CD4-positive, alpha-beta memory T cell (primary cell): ENCODE results near the gene FASN. TPM values are rescaled to one million over a fixed set of nuclear protein-coding genes. Genes with fewer than 3 reads are reported as not detected.

Experiments
- CTCF ChIA-PET: fragments of 350-600 bp; sonication (Branson Sonifier 250); formaldehyde crosslinking; loops from one replicate; lab custom pipeline; 2021; ENCODE audit warnings: inconsistent platforms; ENCODE audit not compliant: partially characterized antibody; lab: Charles Lee
- POLR2A ChIA-PET: fragments of 350-600 bp; sonication (Branson Sonifier 250); formaldehyde crosslinking; loops from one replicate; lab custom pipeline; 2021; ENCODE audit not compliant: partially characterized antibody; lab: Charles Lee
- DNase-seq, 5 donors: peaks; one replicate each; pipeline versions ENCODE4 v3.0.0 to v3.0.0-alpha.2; 2020 to 2022; ENCODE audit warnings: mixed read lengths in 1 of 5
- H3K27ac ChIP-seq: one replicate; pipeline ENCODE4 v1.7.0; 2013; ENCODE audit warnings: low read depth, low read length
- H3K27me3 ChIP-seq: 2 replicates; pipeline ENCODE4 v1.7.0; 2013; ENCODE audit warnings: mild to moderate bottlenecking, low read length, moderate library complexity; ENCODE audit not compliant: insufficient read depth
- H3K36me3 ChIP-seq: 2 replicates; pipeline ENCODE4 v1.7.0; 2013; ENCODE audit warnings: mild to moderate bottlenecking, low read length, moderate library complexity; ENCODE audit not compliant: insufficient read depth
- H3K4me1 ChIP-seq: 2 replicates; pipeline ENCODE4 v1.7.0; 2013; ENCODE audit warnings: mild to moderate bottlenecking, low read length, moderate library complexity; ENCODE audit not compliant: insufficient read depth
- H3K4me3 ChIP-seq, 2 donors: one replicate each; pipeline ENCODE4 v1.7.0; 2013; ENCODE audit warnings: low read length in 2 of 2, mild to moderate bottlenecking in 1 of 2
- H3K9me3 ChIP-seq, 2 donors: one replicate each; pipeline ENCODE4 v1.7.0; 2013; ENCODE audit warnings: low read length in 2 of 2, control low read depth in 1 of 2; ENCODE audit not compliant: control insufficient read depth in 1 of 2
- H3K27ac Mint-ChIP-seq, 7 donors: one replicate each; pipeline ENCODE4 v1.8.0; 2020 to 2021; ENCODE audit warnings: mixed read lengths in 7 of 7, mild to moderate bottlenecking in 6 of 7, inconsistent platforms in 3 of 7, moderate library complexity in 3 of 7
- H3K27me3 Mint-ChIP-seq, 2 donors: one replicate each; pipeline ENCODE4 v1.8.0; 2020 to 2021; ENCODE audit warnings: mixed read lengths in 2 of 2
- H3K36me3 Mint-ChIP-seq, 2 donors: one replicate each; pipeline ENCODE4 v1.8.0; 2020 to 2021; ENCODE audit warnings: mixed read lengths in 2 of 2, inconsistent platforms in 1 of 2, mild to moderate bottlenecking in 1 of 2
- H3K4me1 Mint-ChIP-seq, 4 donors: one replicate each; pipeline ENCODE4 v1.8.0; 2020 to 2021; ENCODE audit warnings: mixed read lengths in 4 of 4, mild to moderate bottlenecking in 1 of 4
- H3K4me3 Mint-ChIP-seq, 8 donors: one replicate each; pipeline ENCODE4 v1.8.0; 2020 to 2021; ENCODE audit warnings: mixed read lengths in 8 of 8, mild to moderate bottlenecking in 7 of 8, moderate library complexity in 6 of 8, inconsistent platforms in 3 of 8
- H3K9me3 Mint-ChIP-seq, 8 donors: one replicate each; pipeline ENCODE4 v1.8.0; 2020 to 2021; ENCODE audit warnings: mixed read lengths in 8 of 8, mild to moderate bottlenecking in 5 of 8, inconsistent platforms in 3 of 8, moderate library complexity in 1 of 8
- intact Hi-C: fragments of 100-400 bp; cut with micrococcal nuclease; formaldehyde crosslinking; loops from one replicate; pipeline ENCODE4 v1.15.1; 2023
- polyA plus RNA-seq, 2 donors: library from polyadenylated mRNA; unstranded; fragments of 300-500 nt; fragmentation: Illumina TruSeq; gene quantifications; one replicate each; pipeline ENCODE4 v1.2.3, GENCODE V29; 2021
- total RNA-seq, 2 experiments: library from RNA; stranded (reverse); gene quantifications; one replicate each; pipeline ENCODE4 v1.2.3, GENCODE V29; 2021

Gene FASN
- total and polyA plus RNA-seq, 4 experiments from 2014 or later: 0.03 to 27.7 (median 15.0) TPM

DNA sequence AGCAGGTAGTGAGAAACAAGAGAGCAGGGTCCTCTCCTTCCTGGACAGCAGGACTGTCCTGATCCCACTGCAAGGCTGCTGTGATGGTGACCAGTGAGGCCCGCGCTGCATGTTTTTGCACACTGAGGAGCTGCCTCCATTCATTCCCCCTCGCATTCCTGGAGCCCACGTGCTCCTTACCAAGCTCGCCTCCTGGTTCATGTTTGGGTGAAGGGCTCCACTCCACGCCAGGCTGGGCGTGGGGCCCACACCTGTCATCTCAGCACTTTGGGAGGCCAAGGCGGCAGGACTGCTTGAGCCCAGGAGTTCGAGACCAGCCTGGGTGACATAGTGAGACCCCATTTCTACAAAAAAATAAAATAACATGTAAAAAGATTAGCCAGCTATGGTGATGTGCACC is 15.4 kb upstream of the FASN start:
- no peaks in the 10 kb centered on the region for H3K9me3 Mint-ChIP-seq
- intact Hi-C loops: no loop called here
- no peak overlapping the region for H3K4me3 ChIP-seq
- no peak overlapping the region for H3K4me3 Mint-ChIP-seq
- CTCF ChIA-PET: interaction anchor here (1.6 kb wide), 1 partner anchor 83 kb away, joined by 3 read pairs; no protein-coding TSS in a partner anchor
- no peak overlapping the region for H3K27ac ChIP-seq
- H3K36me3 Mint-ChIP-seq: peaks cover 3 to 5% of the 10 kb centered on the region in 2 donors
- H3K4me1 Mint-ChIP-seq: peaks cover 2 to 19% (median 7%) of the 10 kb centered on the region in 4 donors
- no peaks in the 10 kb centered on the region for H3K36me3 ChIP-seq
- H3K4me1 ChIP-seq: no peaks in the 10 kb centered on the region
- no peaks in the 10 kb centered on the region for H3K27me3 ChIP-seq
- H3K27ac Mint-ChIP-seq: no peak overlapping the region
- no peak for DNase-seq
- H3K9me3 ChIP-seq: no peaks in the 10 kb centered on the region
- POLR2A ChIA-PET: interaction anchor here (0.9 to 2.4 kb wide), 3 partner anchors 13 to 23 kb away, joined by 3 to 8 read pairs (median 5); partner anchors contain the start of gene FASN
- no peaks in the 10 kb centered on the region for H3K27me3 Mint-ChIP-seq

GRCh38 chr17:82112914-82113311 is 14.9 kb upstream of the FASN start:
- no peak overlapping the region for H3K27ac ChIP-seq
- peaks cover 4% of the 10 kb centered on the region for H3K4me1 ChIP-seq
- H3K4me3 ChIP-seq: no peak overlapping the region
- H3K4me3 Mint-ChIP-seq: no peak overlapping the region
- peaks cover 3 to 6% of the 10 kb centered on the region in 2 donors for H3K36me3 Mint-ChIP-seq
- ChIA-PET CTCF (interaction anchor here (1.6 kb wide), 1 partner anchor 82 kb away, joined by 3 read pairs; no protein-coding TSS in a partner anchor), POLR2A (interaction anchor here (0.9 to 2.4 kb wide), 3 partner anchors 13 to 23 kb away, joined by 3 to 8 read pairs (median 5); partner anchors contain the start of gene FASN)
- H3K27me3 ChIP-seq: no peaks in the 10 kb centered on the region
- no peaks in the 10 kb centered on the region for H3K27me3 Mint-ChIP-seq
- H3K9me3 ChIP-seq: no peaks in the 10 kb centered on the region
- intact Hi-C loops: no loop called here
- peaks cover 2 to 15% (median 9%) of the 10 kb centered on the region in 4 donors for H3K4me1 Mint-ChIP-seq
- DNase-seq: no peak
- H3K36me3 ChIP-seq: no peaks in the 10 kb centered on the region
- peak overlapping the region in 1 of 7 donors; percentile 10 for H3K27ac Mint-ChIP-seq
- no peaks in the 10 kb centered on the region for H3K9me3 Mint-ChIP-seq

GRCh38 chr17:82112181-82112913 is 14.3 kb upstream of the FASN start:
- no peaks in the 10 kb centered on the region for H3K27me3 ChIP-seq
- peaks cover 10% of the 10 kb centered on the region for H3K4me1 ChIP-seq
- Mint-ChIP-seq H3K9me3 (no peaks in the 10 kb centered on the region), H3K4me3 (no peak overlapping the region), H3K4me1 (peaks cover 2 to 20% (median 9%) of the 10 kb centered on the region in 4 donors), H3K27me3 (no peaks in the 10 kb centered on the region), H3K27ac (peak overlapping the region in 1 of 7 donors; percentile 10), H3K36me3 (peaks cover 3 to 6% of the 10 kb centered on the region in 2 donors)
- intact Hi-C loops: no loop called here
- DNase-seq: no peak
- H3K9me3 ChIP-seq: no peaks in the 10 kb centered on the region
- H3K36me3 ChIP-seq: no peaks in the 10 kb centered on the region
- H3K27ac ChIP-seq: no peak overlapping the region
- POLR2A ChIA-PET: interaction anchor here (2.2 to 2.4 kb wide), 2 partner anchors 14 kb away, joined by 5 to 8 read pairs; partner anchors contain the start of gene FASN
- CTCF ChIA-PET: interaction anchor here (1.6 kb wide), 1 partner anchor 82 kb away, joined by 3 read pairs; no protein-coding TSS in a partner anchor
- no peak overlapping the region for H3K4me3 ChIP-seq

- intact Hi-C loops: no loop called here
- H3K27me3 Mint-ChIP-seq: no peaks in the 10 kb centered on the region
- Histone ChIP-seq H3K36me3 (no peaks in the 10 kb centered on the region), H3K27ac (no peak overlapping the region), H3K9me3 (no peaks in the 10 kb centered on the region), H3K27me3 (no peaks in the 10 kb centered on the region), H3K4me3 (no peak overlapping the region), H3K4me1 (peaks cover 30% of the 10 kb centered on the region)
- no peak for DNase-seq
- no peak overlapping the region for H3K4me3 Mint-ChIP-seq
- CTCF ChIA-PET: no interaction called here
- POLR2A ChIA-PET: no interaction called here
- peak overlapping the region in 3 of 7 donors; percentile 27 to 72 (median 41) for H3K27ac Mint-ChIP-seq
- peaks cover 8 to 40% (median 19%) of the 10 kb centered on the region in 4 donors for H3K4me1 Mint-ChIP-seq
- peaks cover 6% of the 10 kb centered on the region in 2 donors for H3K36me3 Mint-ChIP-seq
- no peaks in the 10 kb centered on the region for H3K9me3 Mint-ChIP-seq
These were observed 12.3 kb upstream of the FASN start for GRCh38 chr17:82110298-82110697.

- no peak overlapping the region for H3K27ac ChIP-seq
These were observed 11.0 kb upstream of the FASN start for GRCh38 chr17:82108961-82109475.

GRCh38 chr17:82108496-82108945 is 10.5 kb upstream of the FASN start:
- Mint-ChIP-seq H3K4me1 (peaks cover 9 to 51% (median 23%) of the 10 kb centered on the region in 4 donors), H3K27me3 (no peaks in the 10 kb centered on the region), H3K9me3 (no peaks in the 10 kb centered on the region), H3K36me3 (peaks cover 6% of the 10 kb centered on the region in 2 donors), H3K4me3 (peak overlapping the region in 4 of 8 donors; percentile 23 to 53 (median 44)), H3K27ac (peak overlapping the region; percentile 22 to 85 (median 47))
- Histone ChIP-seq H3K27ac (no peak overlapping the region), H3K36me3 (no peaks in the 10 kb centered on the region), H3K4me1 (peaks cover 35% of the 10 kb centered on the region), H3K27me3 (no peaks in the 10 kb centered on the region), H3K9me3 (no peaks in the 10 kb centered on the region), H3K4me3 (no peak overlapping the region)
- CTCF ChIA-PET: interaction anchor here (0.9 to 1.1 kb wide), 2 partner anchors 71 to 78 kb away, joined by 3 to 5 read pairs; partner anchors contain the start of gene DCXR
- DNase-seq: no peak
- POLR2A ChIA-PET: interaction anchor here (4.4 to 6.3 kb wide), 2 partner anchors 11 to 18 kb away, joined by 31 to 65 read pairs; partner anchors contain the start of gene FASN
- intact Hi-C loops: no loop called here

More at GRCh38 chr17:82108961-82109475, 11.0 kb upstream of the FASN start:
- Mint-ChIP-seq H3K9me3 (no peaks in the 10 kb centered on the region), H3K27me3 (no peaks in the 10 kb centered on the region), H3K4me1 (peaks cover 9 to 48% (median 22%) of the 10 kb centered on the region in 4 donors), H3K4me3 (peak overlapping the region in 4 of 8 donors; percentile 23 to 53 (median 44)), H3K36me3 (peaks cover 6% of the 10 kb centered on the region in 2 donors), H3K27ac (peak overlapping the region; percentile 22 to 85 (median 47))
- H3K4me3 ChIP-seq: no peak overlapping the region
- no peak for DNase-seq
- intact Hi-C loops: no loop called here
- peaks cover 35% of the 10 kb centered on the region for H3K4me1 ChIP-seq
- no peaks in the 10 kb centered on the region for H3K27me3 ChIP-seq
- CTCF ChIA-PET: interaction anchor here (0.7 to 1.1 kb wide), 3 partner anchors 72 to 78 kb away, joined by 3 to 5 read pairs (median 3); partner anchors contain the start of gene DCXR
- POLR2A ChIA-PET: interaction anchor here (4.4 to 6.3 kb wide), 2 partner anchors 11 to 18 kb away, joined by 31 to 65 read pairs; partner anchors contain the start of gene FASN
- H3K36me3 ChIP-seq: no peaks in the 10 kb centered on the region
- no peaks in the 10 kb centered on the region for H3K9me3 ChIP-seq
